ENCODE measurements around the gene PPM1M. TPM values are rescaled to one million over a fixed set of nuclear protein-coding genes. Genes with fewer than 3 reads are reported as not detected.

Gene PPM1M
- total RNA-seq (2022; extraction: Qiagen RNA extraction), result 4.0 to 4.9 TPM (median 4.5 TPM) in 5 replicates

DNA sequence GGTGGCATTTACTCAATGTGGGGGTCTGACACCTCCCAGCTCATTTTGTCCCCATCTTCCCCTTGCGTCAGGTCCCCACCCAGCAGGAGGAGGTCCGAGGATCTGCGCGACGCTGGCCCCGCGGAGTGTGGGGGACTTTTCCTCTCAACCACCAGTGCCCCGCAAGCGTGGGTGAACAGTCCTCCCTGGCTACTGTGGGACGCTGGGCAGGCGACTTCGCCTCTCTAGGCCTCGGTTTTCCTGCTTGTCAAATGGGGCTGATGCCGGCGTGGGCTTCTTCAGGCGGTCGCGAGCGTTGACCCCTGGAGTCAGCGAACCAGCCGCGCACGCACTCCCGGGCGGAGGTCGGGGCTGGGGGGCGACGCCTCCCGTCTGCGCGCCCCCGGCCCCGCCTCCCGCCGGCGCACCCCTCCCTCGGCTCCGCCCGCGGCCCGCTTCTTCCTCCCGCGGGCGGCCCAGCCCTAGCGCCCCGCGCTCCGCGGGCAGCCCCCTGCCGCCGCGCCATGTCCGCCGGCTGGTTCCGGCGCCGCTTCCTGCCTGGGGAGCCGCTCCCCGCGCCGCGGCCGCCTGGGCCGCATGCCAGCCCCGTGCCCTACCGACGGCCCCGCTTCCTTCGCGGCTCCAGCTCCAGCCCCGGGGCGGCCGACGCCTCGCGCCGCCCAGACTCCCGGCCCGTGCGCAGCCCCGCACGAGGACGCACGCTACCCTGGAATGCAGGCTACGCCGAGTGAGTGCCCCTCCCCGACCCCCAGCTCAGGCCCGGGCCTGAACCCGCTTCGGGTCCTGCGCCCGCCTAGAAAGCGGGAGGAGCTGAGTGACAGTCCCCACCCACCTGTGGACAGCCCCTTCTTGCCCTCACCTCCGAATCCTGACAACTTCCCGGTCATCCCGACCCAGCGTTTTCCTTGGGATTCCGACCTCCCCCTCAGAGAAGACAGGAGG lies at the start of gene PPM1M:
Gene PPM1M, plus strand, starts transcription at position 438 of the 942 bp plus-strand sequence. Its CDS starts 66 bp downstream, at position 504.

DNA sequence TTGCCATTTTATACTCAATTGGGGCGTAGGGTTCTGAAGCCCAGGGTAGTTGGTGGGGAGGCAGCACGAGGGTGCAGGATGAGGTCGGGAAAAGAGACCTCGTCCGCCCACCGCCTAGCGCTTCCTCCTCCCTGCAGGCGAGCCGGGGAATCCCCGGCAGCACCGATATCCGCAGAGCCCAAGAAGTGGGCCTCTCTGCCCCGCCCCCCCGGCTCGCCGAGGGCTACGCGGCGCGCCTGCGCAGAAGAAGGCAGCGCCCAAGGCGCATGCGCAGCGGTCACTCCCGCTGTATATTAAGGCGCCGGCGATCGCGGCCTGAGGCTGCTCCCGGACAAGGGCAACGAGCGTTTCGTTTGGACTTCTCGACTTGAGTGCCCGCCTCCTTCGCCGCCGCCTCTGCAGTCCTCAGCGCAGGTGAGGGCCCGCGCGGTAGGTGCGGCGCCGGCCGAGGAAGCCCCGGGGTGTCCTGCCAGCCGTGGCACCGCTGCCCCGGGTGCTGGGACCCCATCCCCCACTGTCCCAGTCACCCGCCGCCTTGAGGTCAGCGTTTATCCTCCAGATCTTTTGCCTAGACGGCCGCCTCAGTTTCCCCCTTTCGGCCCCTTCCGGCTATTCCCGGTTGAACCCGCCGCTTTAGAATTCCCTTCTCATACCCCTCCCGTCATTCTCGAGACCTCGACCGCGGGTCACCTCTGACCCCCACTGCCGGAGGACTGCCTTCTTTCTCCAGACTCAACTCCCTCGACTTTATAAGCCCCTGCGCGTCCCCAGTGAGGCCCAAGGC lies 47.5 kb upstream of the PPM1M start, which contains the start of gene ALAS1:
Gene ALAS1, plus strand, starts transcription at position 319 of the 784 bp plus-strand sequence. CDS start 1,082 bp downstream, outside the sequence.

GRCh38 chr3:52225452-52226228 lies 19.9 kb upstream of the PPM1M start, which contains the start of gene TLR9:
Gene TLR9 (minus strand): TSS chr3:52225645. CDS start chr3:52225529, 116 bp downstream.

GRCh38 chr3:52238761-52239701 lies 6.5 kb upstream of the PPM1M start, which contains the start of gene TWF2:
Gene TWF2 (minus strand): TSS chr3:52239158. CDS start chr3:52239016, 142 bp downstream.

GRCh38 chr3:52278510-52279069 lies 33.0 kb downstream of the PPM1M start, which contains the start of gene WDR82:
Gene WDR82 (minus strand): TSS chr3:52278649. CDS start chr3:52278361, 288 bp downstream.

Other genes starting within 250 kb of the PPM1M start
- gene RPL29, start 249.9 kb upstream of the PPM1M start, total RNA-seq (2022; extraction: Qiagen RNA extraction), result 1,285 to 1,543 TPM (median 1,331 TPM) in 5 replicates
- 19.2 to 22.2 TPM (median 21.6 TPM) in 5 replicates for gene DUSP7, start 189.2 kb upstream of the PPM1M start, total RNA-seq (2022; extraction: Qiagen RNA extraction)
- gene POC1A, start 91.3 kb upstream of the PPM1M start, total RNA-seq (2022; extraction: Qiagen RNA extraction), result 14.6 to 19.0 TPM (median 17.5 TPM) in 5 replicates
- 44.1 to 50.3 TPM (median 48.7 TPM) in 5 replicates for gene ALAS1, start 47.6 kb upstream of the PPM1M start, total RNA-seq (2022; extraction: Qiagen RNA extraction)
- 0.07 TPM in 1 of 5 replicates, not detected in the others for gene TLR9, start 20.1 kb upstream of the PPM1M start, total RNA-seq (2022; extraction: Qiagen RNA extraction)
- 58.6 to 74.2 TPM (median 73.5 TPM) in 5 replicates for gene TWF2, start 6.6 kb upstream of the PPM1M start, total RNA-seq (2022; extraction: Qiagen RNA extraction)
- gene WDR82, start 32.9 kb downstream of the PPM1M start, total RNA-seq (2022; extraction: Qiagen RNA extraction), result 45.3 to 53.7 TPM (median 50.9 TPM) in 5 replicates
- gene GLYCTK, start 42.1 kb downstream of the PPM1M start, total RNA-seq (2022; extraction: Qiagen RNA extraction), result 2.9 to 4.9 TPM (median 4.6 TPM) in 5 replicates
- 0.66 to 0.92 TPM (median 0.81 TPM) in 5 replicates for gene DNAH1, start 70.6 kb downstream of the PPM1M start, total RNA-seq (2022; extraction: Qiagen RNA extraction)
- gene BAP1, start 164.2 kb downstream of the PPM1M start, total RNA-seq (2022; extraction: Qiagen RNA extraction), result 28.5 to 40.9 TPM (median 38.8 TPM) in 5 replicates
- 2.9 to 4.5 TPM (median 3.4 TPM) in 5 replicates for gene PHF7, start 164.9 kb downstream of the PPM1M start, total RNA-seq (2022; extraction: Qiagen RNA extraction)
- 0.04 to 0.12 TPM (median 0.06 TPM) in 5 replicates for gene SEMA3G, start 199.3 kb downstream of the PPM1M start, total RNA-seq (2022; extraction: Qiagen RNA extraction)
- gene TNNC1, start 208.3 kb downstream of the PPM1M start, total RNA-seq (2022; extraction: Qiagen RNA extraction), result 0.99 to 1.5 TPM (median 1.4 TPM) in 5 replicates
- gene NISCH, start 209.8 kb downstream of the PPM1M start, total RNA-seq (2022; extraction: Qiagen RNA extraction), result 10.0 to 15.4 TPM (median 15.0 TPM) in 5 replicates
- gene STAB1, start 249.6 kb downstream of the PPM1M start, total RNA-seq (2022; extraction: Qiagen RNA extraction), result 0.05 to 0.16 TPM (median 0.08 TPM) in 3 of 5 replicates, not detected in the others

All from A549 treated with Mapracorat at 1 μM for 4 hours (cell line).